ENCODE results near the gene CACNA2D4.

The CACNA2D4 gene

DNA sequence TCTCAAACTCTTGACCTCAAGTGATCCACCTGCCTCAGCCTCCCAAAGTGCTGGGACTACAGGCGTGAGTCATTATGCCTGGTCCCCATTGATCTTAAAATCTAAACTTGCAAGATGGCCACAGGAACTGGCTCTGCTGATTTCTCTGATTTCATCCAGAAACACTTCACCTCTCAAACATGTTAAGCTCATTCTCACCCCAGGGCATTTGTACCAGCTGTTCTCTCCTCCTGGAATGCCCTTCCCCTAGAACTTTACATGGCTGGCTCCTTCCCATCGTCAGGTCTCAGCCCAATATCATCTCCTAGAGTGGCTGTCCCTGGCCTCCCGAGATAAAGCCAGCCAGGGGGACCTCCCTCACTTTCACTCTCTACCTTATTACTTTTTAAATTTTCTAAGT lies 103.3 kb downstream of the CACNA2D4 start:
- ChIA-PET POLR2A (no interaction called here), CTCF (interaction anchor here (1.6 kb wide), 1 partner anchor 10 kb away, joined by 5 read pairs; no protein-coding TSS in a partner anchor)
- DNase-seq (ENCODE audit: extremely low spot score): no peak
- TF ChIP-seq, protein P1, sequence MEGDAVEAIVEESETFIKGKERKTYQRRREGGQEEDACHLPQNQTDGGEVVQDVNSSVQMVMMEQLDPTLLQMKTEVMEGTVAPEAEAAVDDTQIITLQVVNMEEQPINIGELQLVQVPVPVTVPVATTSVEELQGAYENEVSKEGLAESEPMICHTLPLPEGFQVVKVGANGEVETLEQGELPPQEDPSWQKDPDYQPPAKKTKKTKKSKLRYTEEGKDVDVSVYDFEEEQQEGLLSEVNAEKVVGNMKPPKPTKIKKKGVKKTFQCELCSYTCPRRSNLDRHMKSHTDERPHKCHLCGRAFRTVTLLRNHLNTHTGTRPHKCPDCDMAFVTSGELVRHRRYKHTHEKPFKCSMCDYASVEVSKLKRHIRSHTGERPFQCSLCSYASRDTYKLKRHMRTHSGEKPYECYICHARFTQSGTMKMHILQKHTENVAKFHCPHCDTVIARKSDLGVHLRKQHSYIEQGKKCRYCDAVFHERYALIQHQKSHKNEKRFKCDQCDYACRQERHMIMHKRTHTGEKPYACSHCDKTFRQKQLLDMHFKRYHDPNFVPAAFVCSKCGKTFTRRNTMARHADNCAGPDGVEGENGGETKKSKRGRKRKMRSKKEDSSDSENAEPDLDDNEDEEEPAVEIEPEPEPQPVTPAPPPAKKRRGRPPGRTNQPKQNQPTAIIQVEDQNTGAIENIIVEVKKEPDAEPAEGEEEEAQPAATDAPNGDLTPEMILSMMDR (IDR thresholded peaks at IDR 0.05; ENCODE audit: control extremely low read depth, extremely low read depth, low read depth, missing control alignments): no peak

GRCh38 chr12:1814266-1814665 lies 104.2 kb downstream of the CACNA2D4 start:
- no peak for DNase-seq (ENCODE audit: extremely low spot score)
- ChIA-PET CTCF (interaction anchor here (0.7 to 1.1 kb wide), 2 partner anchors 14 to 126 kb away, joined by 3 read pairs; no protein-coding TSS in a partner anchor), POLR2A (no interaction called here)
- TF ChIP-seq, protein P1 (IDR thresholded peaks at IDR 0.05; ENCODE audit: control extremely low read depth, extremely low read depth, low read depth, missing control alignments): no peak

DNA sequence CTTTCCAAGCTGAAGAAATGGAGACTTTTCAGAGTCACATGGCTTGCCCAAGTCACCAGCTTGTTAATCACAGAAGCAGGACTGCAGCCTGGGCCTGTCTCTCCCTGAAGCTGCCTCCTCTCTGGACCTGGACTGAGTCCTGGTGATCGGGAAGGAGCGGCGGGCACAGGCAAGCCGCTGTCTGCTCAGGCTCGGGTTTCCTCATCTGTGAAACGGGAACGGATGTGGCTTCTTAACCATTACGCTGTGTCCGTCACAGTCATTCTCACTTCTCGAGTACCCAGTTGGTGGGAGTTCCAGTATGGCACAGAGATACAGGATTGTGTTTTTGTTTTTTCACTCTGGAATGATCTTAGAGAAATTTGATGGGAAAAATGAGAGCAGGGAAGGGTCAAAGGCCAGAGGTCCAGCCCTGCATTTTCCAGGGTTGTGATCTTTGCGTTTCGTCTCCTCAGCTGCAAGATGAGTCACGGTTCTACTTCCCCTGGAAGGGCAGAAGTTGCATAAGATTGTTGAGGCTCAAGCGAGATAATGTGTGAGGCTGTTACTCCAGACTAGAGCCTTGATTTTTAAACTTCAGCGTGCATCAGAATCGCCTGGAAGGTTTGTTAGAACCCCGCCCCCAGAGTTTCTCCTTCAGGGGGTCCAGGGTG lies 105.7 kb downstream of the CACNA2D4 start:
- ChIA-PET POLR2A (no interaction called here), CTCF (interaction anchor here (1.0 to 2.0 kb wide), 2 partner anchors 21 to 127 kb away, joined by 3 to 8 read pairs; no protein-coding TSS in a partner anchor)
- TF ChIP-seq, protein P1 (IDR thresholded peaks at IDR 0.05; ENCODE audit: control extremely low read depth, extremely low read depth, low read depth, missing control alignments): no peak
- DNase-seq (ENCODE audit: extremely low spot score): no peak

DNA sequence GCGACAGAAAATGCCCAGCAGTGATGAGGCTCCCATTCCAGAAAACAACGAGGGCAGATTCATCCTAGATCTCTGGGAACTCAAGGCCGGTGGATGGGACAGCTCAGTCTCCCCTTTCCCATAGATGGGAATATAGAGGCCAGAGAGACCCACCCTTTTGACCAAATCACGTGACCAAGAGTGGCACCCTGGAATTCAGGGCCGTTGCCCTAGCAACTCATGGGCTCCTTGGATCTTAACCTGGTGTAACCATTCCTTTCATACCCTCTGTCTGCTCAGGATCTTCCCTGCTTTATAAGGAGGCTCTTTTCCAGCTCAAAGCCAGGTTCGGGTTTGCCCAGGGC lies 106.5 kb downstream of the CACNA2D4 start:
- CTCF ChIA-PET: interaction anchor here (1.0 to 2.0 kb wide), 2 partner anchors 21 to 128 kb away, joined by 3 to 8 read pairs; no protein-coding TSS in a partner anchor
- POLR2A ChIA-PET: no interaction called here
- no peak for DNase-seq (ENCODE audit: extremely low spot score)
- TF ChIP-seq, protein P1 (IDR thresholded peaks at IDR 0.05; ENCODE audit: control extremely low read depth, extremely low read depth, low read depth, missing control alignments): no peak

- TF ChIP-seq, protein P1 (IDR thresholded peaks at IDR 0.05; ENCODE audit: control extremely low read depth, extremely low read depth, low read depth, missing control alignments): no peak
- DNase-seq (ENCODE audit: extremely low spot score): no peak
- ChIA-PET POLR2A (no interaction called here), CTCF (interaction anchor here (2.0 kb wide), 1 partner anchor 128 kb away, joined by 8 read pairs; no protein-coding TSS in a partner anchor)
Measured at GRCh38 chr12:1811281-1811947, 107.0 kb downstream of the CACNA2D4 start.

DNA sequence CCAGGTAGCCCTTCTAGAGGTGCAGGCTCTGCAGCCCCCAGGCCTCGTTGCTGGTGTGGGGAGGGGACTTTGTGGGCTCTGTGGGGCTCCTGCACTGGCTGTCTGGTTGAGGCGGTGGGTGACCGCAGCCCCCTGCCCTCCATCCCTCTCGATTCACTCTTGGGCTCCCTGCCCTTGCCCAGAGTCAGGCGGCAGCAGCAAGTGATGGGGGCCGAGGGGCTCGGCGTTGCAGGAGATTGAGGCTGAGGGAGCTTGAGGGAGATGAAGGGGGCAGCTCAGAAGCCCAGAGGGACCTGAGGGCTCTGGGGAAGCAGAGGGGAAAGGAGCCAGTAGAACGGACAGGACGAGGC lies 107.5 kb downstream of the CACNA2D4 start:
- ChIA-PET POLR2A (no interaction called here), CTCF (no interaction called here)
- DNase-seq (ENCODE audit: extremely low spot score): no peak
- TF ChIP-seq, protein P1 (IDR thresholded peaks at IDR 0.05; ENCODE audit: control extremely low read depth, extremely low read depth, low read depth, missing control alignments): no peak
